Limb (tissue), 2 donors: ENCODE measurements around the gene SNX6.
"Not testable (repeated sequence)": the region's sequence is repeated elsewhere in the genome, so short reads cannot be mapped to it uniquely, and the experiment has no call there.

ENCODE experiments used
- DNase-seq, 2 donors: peaks; one replicate each; pipeline ENCODE4 v3.0.0-alpha.2; 2016; ENCODE audit errors: extremely low spot score in 2 of 2

Gene SNX6

GRCh38 chr14:34629657-34630529, at the start of gene SNX6:
TSS of gene SNX6 (minus strand) at chr14:34630148. CDS start at chr14:34630116, 32 bp downstream.
- DNase-seq, result peak; percentile 88 to 91

- DNase-seq, result no peak
Observed at GRCh38 chr14:34678735-34679134, 48.8 kb upstream of the SNX6 start.

- DNase-seq, result no peak
Observed at GRCh38 chr14:34678306-34678705, 48.4 kb upstream of the SNX6 start.

GRCh38 chr14:34676516-34677211, 46.7 kb upstream of the SNX6 start:
- DNase-seq, result no peak

DNA sequence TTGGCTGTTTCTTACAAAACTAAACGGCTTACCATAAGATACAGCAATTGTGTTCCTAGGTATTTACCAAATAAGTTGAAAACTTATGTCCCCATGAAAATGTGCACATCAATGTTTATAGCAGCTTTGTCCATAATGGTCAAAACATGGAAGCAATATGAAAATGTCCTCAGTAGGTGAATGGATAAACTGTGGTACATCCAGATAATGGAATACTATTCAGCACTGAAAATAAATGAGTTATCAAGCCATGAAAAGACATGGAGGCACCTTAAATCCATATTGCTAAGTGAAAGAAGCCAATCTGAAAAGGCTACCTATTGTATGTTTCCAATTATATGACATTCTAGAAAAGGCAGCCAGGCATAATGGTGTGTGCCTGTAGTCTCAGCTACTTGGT, 43.8 kb upstream of the SNX6 start:
- DNase-seq, result no peak

GRCh38 chr14:34671716-34672115, 41.8 kb upstream of the SNX6 start:
- DNase-seq, result no peak

GRCh38 chr14:34668111-34668510, 38.2 kb upstream of the SNX6 start:
- DNase-seq, result no peak

GRCh38 chr14:34667007-34667406, 37.1 kb upstream of the SNX6 start:
- no peak for DNase-seq

GRCh38 chr14:34665785-34666435, 36.0 kb upstream of the SNX6 start:
- DNase-seq, result peak in 1 of 2 donors; percentile 56

DNA sequence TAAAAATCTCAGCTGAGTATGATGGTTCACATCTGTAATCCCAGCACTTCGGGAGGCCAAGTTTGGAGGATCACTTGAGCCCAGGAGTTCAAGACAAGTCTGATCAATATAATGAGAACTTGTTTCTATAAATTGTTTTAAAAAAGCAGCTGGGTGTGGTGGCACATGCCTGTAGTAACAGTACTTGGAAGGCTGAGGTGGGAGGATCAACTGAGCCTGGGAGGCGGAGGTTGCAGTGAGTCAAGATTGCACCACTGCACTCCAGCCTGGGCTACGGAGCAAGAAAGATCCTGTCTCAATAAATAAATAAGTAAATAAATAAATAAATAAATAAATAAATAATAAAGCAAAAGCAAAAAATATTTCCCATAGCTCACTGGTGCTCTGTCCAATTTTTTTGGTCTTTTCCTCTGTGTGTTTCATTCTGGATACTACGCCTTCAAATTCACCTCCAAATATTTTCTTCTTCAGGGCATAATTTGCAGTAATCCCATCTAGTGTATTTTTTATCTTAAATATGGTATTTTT, 32.7 kb upstream of the SNX6 start:
- DNase-seq, result no peak

DNA sequence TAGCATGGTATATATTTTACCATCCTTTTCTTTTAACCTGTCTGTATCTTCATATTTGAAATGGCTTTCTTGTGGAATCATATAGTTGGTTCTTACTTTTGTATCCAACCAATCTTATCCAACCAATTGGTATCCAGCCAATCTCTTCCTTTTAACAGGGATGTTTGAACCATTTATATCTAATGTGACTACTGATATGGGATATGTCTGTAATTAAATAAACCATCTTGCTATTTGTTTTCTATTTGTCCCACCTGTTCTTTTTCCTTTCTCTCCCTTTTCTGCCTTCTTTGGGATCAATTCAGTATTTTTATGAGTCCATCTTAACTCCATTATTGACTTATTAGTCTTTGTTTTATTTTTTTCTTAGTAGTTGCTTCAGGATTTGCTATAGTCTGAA, 30.8 kb upstream of the SNX6 start:
- DNase-seq, result no peak

DNA sequence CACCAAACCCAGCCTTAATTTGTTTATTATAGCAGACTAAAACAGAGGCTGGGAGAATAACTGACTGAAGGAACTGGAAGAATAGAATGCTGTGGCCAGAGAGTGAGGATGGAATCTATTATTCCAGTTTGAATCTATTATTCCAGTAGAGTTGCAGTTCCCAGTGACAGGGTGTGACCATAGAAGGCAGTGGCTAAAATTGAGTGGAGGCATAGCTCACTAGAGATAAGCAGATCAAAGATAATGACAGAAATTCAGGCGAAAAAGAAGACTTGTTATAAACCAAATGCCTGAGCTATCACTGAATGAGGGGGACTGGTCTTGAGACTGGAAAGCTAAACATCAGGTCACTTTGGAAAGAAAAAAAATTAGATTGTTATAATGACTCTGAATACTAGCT, 26.0 kb upstream of the SNX6 start:
- no peak for DNase-seq

GRCh38 chr14:34653073-34653472, 23.1 kb upstream of the SNX6 start:
- DNase-seq, result not testable (repeated sequence)

GRCh38 chr14:34652348-34652747, 22.4 kb upstream of the SNX6 start:
- not testable (repeated sequence) for DNase-seq

GRCh38 chr14:34650786-34651584, 21.0 kb upstream of the SNX6 start:
- no peak for DNase-seq

DNA sequence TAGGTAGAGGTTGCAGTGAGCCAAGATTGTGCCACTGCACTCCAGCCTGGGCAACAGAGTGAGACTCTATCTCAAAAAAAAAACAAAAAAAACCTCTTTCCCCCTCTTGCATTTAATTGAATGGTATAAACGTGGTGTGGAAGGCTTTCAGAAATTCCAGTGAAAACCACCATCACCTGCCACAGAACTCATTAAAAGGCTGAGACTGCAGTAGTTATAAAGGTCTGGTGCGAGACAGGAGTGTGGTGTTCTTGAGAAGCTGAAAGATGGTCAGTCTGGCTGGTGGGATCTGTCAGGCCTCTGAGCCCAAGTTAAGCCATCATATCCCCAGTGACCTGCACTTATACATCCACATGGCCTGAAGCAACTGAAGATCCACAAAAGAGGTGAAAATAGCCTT, 20.1 kb upstream of the SNX6 start:
- not testable (repeated sequence) for DNase-seq

DNA sequence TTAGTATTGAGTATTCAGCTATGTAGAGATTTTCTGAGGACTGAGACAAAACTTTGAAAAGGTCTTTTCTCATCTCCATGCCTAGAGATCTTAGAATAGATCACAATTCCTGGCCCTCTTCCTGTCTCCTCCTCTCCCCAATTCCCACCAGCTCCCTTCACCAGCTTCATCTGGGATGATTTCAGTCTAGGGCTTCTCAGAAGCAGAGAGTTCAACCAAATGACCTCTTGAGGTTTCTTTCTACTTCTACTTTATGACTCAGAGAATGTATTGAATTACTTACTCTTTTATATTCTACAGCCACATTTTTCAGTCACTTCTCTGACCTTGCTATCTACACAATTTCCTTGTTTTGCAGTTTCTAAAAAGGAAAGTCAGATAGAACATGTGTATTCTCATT, 19.4 kb upstream of the SNX6 start:
- DNase-seq, result no peak

DNA sequence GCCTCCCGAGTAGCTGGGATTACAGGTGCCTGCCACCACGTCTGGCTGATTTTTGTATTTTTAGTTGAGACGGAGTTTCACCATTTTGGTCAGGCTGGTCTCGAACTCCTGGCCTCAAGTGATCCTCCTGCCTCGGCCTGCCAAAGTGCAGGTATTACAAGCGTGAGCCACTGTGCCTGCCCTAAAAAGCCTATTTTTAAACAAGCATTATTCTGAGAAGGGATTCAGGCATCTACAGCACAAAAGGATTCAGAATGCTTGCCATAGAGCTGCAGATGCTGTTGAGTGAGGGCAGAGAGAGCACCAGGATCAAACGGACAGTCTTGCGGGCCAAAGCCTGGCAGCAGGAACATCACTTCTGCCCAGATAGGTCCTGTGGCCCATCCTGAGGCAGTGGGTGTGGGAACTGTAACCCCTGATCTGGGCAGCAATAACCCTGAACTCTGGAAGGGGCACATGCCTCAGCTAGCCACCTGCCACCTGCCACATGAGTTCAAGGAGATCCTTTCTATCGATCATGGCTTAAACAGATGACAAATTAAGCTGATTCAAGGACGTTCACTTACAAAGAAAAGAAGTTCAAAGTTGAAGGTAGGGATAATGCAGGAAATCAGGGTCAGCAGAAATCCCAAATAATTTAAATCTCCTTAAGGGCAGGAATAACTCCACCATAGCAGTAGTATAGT, 16.8 kb upstream of the SNX6 start:
- no peak for DNase-seq

GRCh38 chr14:34643361-34643760, 13.4 kb upstream of the SNX6 start:
- no peak for DNase-seq

DNA sequence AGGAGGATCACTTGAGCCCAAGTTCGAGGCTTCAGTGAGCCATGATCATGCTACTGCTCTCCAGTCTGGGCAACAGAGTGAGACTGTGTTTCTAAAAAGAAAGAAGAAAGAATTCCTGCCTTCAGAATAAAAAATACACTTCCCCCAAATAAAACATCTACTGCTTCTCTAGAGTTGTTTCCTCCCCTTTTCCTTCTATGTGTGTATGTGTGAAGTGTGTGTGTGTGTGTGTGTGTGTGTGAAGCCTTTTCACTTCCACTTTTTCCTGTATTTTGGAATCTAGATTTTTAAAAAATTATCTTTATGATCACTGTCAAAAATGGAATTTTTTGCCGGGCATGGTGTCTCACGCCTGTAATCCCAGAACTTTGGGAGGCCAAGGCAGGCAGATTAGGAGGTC, 12.6 kb upstream of the SNX6 start:
- DNase-seq, result no peak

DNA sequence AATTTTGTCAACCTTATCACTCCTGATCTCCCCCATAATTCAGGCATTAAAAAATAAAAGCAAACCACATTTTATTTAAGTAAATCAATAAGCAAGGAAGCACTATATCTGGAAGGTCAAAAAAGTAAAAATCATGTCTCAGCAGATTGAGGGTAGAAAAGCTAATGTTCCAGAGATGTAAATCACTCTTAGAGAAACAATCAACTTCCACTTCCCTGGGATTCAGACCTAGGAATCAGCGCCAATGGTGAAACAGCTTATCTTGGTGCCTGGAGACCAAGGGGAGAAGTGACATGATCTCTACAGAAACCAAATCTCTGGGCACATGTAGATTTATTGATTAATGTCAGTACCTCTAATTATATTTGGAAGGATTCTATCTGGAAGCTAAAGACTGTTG, 10.9 kb upstream of the SNX6 start:
- no peak for DNase-seq
